HEK293 (cell line): ENCODE data around the gene GPR152.

Experiments
- HOXC10 ChIP-seq: sonication (generic); formaldehyde crosslinking; IDR thresholded peaks from 2 replicates; pipeline ENCODE4 v1.8.1; 2023; ENCODE audit warnings: mild to moderate bottlenecking, missing genetic modification reagents
- REPIN1 ChIP-seq: fragments of 450-650 bp; formaldehyde crosslinking; IDR thresholded peaks from 2 replicates; pipeline ENCODE4 v1.5.1; 2017; ENCODE audit warnings: missing biosample characterization, missing genetic modification characterization, low read depth
- YY1 ChIP-seq: fragments of 450-650 bp; formaldehyde crosslinking; IDR thresholded peaks from 2 replicates; pipeline ENCODE4 v1.5.1; 2018; ENCODE audit warnings: missing biosample characterization, missing genetic modification characterization
- ZBTB7A ChIP-seq: fragments of 450-650 bp; formaldehyde crosslinking; IDR thresholded peaks from 2 replicates; pipeline ENCODE4 v1.5.1; 2016; ENCODE audit warnings: low read depth, missing biosample characterization, missing genetic modification characterization
- ZNF335 ChIP-seq: fragments of 450-650 bp; formaldehyde crosslinking; conservative IDR thresholded peaks from 2 replicates; pipeline ENCODE4 v1.5.1; 2016; ENCODE audit warnings: missing biosample characterization, missing genetic modification characterization
- ZNF423 ChIP-seq: fragments of 450-650 bp; formaldehyde crosslinking; IDR thresholded peaks from 2 replicates; pipeline ENCODE4 v1.5.1; 2016; ENCODE audit warnings: missing biosample characterization, missing genetic modification characterization
- ZNF777 ChIP-seq: fragments of 450-650 bp; formaldehyde crosslinking; IDR thresholded peaks from 2 replicates; pipeline ENCODE4 v1.5.1; 2017; ENCODE audit warnings: missing biosample characterization, missing genetic modification characterization, borderline replicate concordance
- ZXDB ChIP-seq: fragments of 450-650 bp; formaldehyde crosslinking; IDR thresholded peaks from 2 replicates; pipeline ENCODE4 v1.5.1; 2016; ENCODE audit warnings: missing biosample characterization, missing genetic modification characterization
- TF ChIP-seq, protein P1 (sequence below): fragments of 450-650 bp; formaldehyde crosslinking; IDR thresholded peaks from 2 replicates; pipeline ENCODE4 v1.5.1; 2016; ENCODE audit warnings: missing biosample characterization, missing genetic modification characterization
- TF ChIP-seq, protein P2 (sequence below): sonication (generic); formaldehyde crosslinking; IDR thresholded peaks from 2 replicates; pipeline ENCODE4 v1.8.1; 2022; ENCODE audit warnings: mild to moderate bottlenecking, moderate library complexity, missing genetic modification reagents
- TF ChIP-seq, protein P3 (sequence below): fragments of 450-650 bp; formaldehyde crosslinking; IDR thresholded peaks from 2 replicates; pipeline ENCODE4 v1.5.1; 2017; ENCODE audit warnings: missing biosample characterization, mild to moderate bottlenecking, missing genetic modification characterization, moderate library complexity
- TF ChIP-seq, protein P4 (sequence below): fragments of 450-650 bp; formaldehyde crosslinking; IDR thresholded peaks from 2 replicates; pipeline ENCODE4 v1.5.0; 2017; ENCODE audit warnings: missing biosample characterization, missing genetic modification characterization, borderline replicate concordance
- TF ChIP-seq, protein P5 (sequence below): fragments of 450-650 bp; formaldehyde crosslinking; IDR thresholded peaks from 2 replicates; pipeline ENCODE4 v1.5.1; 2016; ENCODE audit warnings: missing biosample characterization, missing genetic modification characterization
- TF ChIP-seq, protein P6 (sequence below): fragments of 450-650 bp; formaldehyde crosslinking; IDR thresholded peaks from 2 replicates; pipeline ENCODE4 v1.5.1; 2016; ENCODE audit warnings: missing biosample characterization, missing genetic modification characterization

DNA sequence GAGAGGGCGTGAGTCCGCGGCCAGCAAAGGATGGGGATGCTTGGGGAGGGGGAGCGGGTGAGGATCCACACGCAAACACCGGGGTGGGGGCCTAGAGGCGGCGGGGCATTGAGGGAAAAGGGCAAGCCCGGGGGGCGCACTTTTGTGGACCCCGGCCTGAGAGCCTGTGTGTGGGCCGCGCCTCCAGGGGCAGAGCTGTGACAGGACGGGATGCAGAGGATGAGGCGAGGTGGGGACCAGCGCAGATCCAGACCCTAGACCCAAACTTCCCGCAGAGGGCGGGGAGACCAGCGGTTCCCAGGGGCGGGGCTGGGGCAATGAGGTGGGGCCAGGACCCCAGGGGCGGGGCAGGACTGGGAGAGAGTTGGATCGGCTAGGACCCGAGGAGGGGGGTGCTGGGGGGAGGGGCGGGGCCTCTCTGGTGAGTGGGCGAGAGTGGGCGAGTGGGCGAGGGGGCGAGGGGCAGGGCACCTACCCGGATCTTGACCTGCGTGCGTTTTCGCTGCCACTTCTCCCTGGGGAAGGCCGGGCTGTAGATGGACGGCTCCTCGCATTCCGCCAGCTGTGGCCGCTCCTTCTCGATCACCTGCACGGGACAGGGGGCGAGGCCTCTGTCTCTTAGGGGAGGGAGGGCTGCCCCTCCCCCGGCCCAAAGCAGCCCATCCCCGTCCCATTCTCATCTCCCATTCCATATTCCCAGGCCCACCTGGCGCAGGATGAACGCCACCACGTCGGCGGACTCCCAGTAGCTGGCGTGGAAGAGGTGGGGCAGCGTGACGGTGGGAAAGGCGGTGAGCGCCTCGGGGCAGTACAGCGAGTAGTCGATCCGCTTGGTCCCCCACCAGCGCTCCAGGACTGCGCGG, 42.1 kb upstream of the GPR152 start:
- no peak for TF ChIP-seq ZNF423 (tag by site-specific recombination)
- TF ChIP-seq, protein P1, sequence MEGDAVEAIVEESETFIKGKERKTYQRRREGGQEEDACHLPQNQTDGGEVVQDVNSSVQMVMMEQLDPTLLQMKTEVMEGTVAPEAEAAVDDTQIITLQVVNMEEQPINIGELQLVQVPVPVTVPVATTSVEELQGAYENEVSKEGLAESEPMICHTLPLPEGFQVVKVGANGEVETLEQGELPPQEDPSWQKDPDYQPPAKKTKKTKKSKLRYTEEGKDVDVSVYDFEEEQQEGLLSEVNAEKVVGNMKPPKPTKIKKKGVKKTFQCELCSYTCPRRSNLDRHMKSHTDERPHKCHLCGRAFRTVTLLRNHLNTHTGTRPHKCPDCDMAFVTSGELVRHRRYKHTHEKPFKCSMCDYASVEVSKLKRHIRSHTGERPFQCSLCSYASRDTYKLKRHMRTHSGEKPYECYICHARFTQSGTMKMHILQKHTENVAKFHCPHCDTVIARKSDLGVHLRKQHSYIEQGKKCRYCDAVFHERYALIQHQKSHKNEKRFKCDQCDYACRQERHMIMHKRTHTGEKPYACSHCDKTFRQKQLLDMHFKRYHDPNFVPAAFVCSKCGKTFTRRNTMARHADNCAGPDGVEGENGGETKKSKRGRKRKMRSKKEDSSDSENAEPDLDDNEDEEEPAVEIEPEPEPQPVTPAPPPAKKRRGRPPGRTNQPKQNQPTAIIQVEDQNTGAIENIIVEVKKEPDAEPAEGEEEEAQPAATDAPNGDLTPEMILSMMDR, result no peak
- TF ChIP-seq REPIN1, result no peak
- TF ChIP-seq, protein P2, sequence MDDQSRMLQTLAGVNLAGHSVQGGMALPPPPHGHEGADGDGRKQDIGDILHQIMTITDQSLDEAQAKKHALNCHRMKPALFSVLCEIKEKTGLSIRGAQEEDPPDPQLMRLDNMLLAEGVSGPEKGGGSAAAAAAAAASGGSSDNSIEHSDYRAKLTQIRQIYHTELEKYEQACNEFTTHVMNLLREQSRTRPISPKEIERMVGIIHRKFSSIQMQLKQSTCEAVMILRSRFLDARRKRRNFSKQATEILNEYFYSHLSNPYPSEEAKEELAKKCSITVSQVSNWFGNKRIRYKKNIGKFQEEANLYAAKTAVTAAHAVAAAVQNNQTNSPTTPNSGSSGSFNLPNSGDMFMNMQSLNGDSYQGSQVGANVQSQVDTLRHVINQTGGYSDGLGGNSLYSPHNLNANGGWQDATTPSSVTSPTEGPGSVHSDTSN (CRISPR knock-in tag), result no peak
- TF ChIP-seq HOXC10, result no peak
- TF ChIP-seq, protein P3, sequence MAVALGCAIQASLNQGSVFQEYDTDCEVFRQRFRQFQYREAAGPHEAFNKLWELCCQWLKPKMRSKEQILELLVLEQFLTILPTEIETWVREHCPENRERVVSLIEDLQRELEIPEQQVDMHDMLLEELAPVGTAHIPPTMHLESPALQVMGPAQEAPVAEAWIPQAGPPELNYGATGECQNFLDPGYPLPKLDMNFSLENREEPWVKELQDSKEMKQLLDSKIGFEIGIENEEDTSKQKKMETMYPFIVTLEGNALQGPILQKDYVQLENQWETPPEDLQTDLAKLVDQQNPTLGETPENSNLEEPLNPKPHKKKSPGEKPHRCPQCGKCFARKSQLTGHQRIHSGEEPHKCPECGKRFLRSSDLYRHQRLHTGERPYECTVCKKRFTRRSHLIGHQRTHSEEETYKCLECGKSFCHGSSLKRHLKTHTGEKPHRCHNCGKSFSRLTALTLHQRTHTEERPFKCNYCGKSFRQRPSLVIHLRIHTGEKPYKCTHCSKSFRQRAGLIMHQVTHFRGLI (tag by site-specific recombination), result no peak
- TF ChIP-seq, protein P4, sequence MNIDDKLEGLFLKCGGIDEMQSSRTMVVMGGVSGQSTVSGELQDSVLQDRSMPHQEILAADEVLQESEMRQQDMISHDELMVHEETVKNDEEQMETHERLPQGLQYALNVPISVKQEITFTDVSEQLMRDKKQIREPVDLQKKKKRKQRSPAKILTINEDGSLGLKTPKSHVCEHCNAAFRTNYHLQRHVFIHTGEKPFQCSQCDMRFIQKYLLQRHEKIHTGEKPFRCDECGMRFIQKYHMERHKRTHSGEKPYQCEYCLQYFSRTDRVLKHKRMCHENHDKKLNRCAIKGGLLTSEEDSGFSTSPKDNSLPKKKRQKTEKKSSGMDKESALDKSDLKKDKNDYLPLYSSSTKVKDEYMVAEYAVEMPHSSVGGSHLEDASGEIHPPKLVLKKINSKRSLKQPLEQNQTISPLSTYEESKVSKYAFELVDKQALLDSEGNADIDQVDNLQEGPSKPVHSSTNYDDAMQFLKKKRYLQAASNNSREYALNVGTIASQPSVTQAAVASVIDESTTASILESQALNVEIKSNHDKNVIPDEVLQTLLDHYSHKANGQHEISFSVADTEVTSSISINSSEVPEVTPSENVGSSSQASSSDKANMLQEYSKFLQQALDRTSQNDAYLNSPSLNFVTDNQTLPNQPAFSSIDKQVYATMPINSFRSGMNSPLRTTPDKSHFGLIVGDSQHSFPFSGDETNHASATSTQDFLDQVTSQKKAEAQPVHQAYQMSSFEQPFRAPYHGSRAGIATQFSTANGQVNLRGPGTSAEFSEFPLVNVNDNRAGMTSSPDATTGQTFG, result no peak
- no peak for TF ChIP-seq ZBTB7A (tag by site-specific recombination)
- TF ChIP-seq ZNF777 (tag by site-specific recombination), result no peak
- TF ChIP-seq, protein P5, sequence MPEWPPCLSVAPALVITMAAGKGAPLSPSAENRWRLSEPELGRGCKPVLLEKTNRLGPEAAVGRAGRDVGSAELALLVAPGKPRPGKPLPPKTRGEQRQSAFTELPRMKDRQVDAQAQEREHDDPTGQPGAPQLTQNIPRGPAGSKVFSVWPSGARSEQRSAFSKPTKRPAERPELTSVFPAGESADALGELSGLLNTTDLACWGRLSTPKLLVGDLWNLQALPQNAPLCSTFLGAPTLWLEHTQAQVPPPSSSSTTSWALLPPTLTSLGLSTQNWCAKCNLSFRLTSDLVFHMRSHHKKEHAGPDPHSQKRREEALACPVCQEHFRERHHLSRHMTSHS (tag by site-specific recombination), result no peak
- TF ChIP-seq YY1 (tag by site-specific recombination), result no peak
- no peak for TF ChIP-seq ZXDB (tag by site-specific recombination)
- TF ChIP-seq, protein P6, sequence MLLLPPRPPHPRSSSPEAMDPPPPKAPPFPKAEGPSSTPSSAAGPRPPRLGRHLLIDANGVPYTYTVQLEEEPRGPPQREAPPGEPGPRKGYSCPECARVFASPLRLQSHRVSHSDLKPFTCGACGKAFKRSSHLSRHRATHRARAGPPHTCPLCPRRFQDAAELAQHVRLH (tag by site-specific recombination), result no peak
- no peak for TF ChIP-seq ZNF335 (tag by site-specific recombination)
